GM18502 (cell line): ENCODE results near the gene STAT3.
A peak's percentile ranks its signal among the peaks of the same experiment; 100 is the strongest.

ENCODE experiments used
- ATAC-seq: cut with Tn5 transposase; IDR thresholded peaks from one replicate; pipeline ENCODE4 v1.9.1; 2021; ENCODE audit warnings: mild to moderate bottlenecking; ENCODE audit not compliant: unreplicated experiment, poor library complexity

Gene STAT3

GRCh38 chr17:42283241-42284023 lies 104.8 kb downstream of the STAT3 start:
- no peak for ATAC-seq

- no peak for ATAC-seq
These were observed 105.7 kb downstream of the STAT3 start for GRCh38 chr17:42282478-42283080.

GRCh38 chr17:42281571-42282096 lies 106.6 kb downstream of the STAT3 start:
- ATAC-seq: no peak

GRCh38 chr17:42279776-42280630 lies 108.2 kb downstream of the STAT3 start:
- ATAC-seq: no peak

GRCh38 chr17:42277342-42277712 lies 110.9 kb downstream of the STAT3 start:
- no peak for ATAC-seq

GRCh38 chr17:42276609-42277341 lies 111.5 kb downstream of the STAT3 start:
- ATAC-seq: peak; percentile 19

- peak; percentile 60 for ATAC-seq
These were observed 112.0 kb downstream of the STAT3 start, which contains the start of gene STAT5B for GRCh38 chr17:42276359-42276608. STAT5B (minus strand) TSS chr17:42276391; CDS start chr17:42232127, 44,264 bp downstream.

- ATAC-seq: peak; percentile 36
These were observed 112.5 kb downstream of the STAT3 start for GRCh38 chr17:42275527-42276358.

- ATAC-seq: no peak
These were observed 113.3 kb downstream of the STAT3 start for GRCh38 chr17:42274812-42275526.

GRCh38 chr17:42274253-42274542 lies 114.0 kb downstream of the STAT3 start:
- ATAC-seq: no peak

GRCh38 chr17:42273474-42274252 lies 114.6 kb downstream of the STAT3 start:
- ATAC-seq: no peak

- no peak for ATAC-seq
These were observed 115.9 kb downstream of the STAT3 start for GRCh38 chr17:42272162-42272907.

- ATAC-seq: no peak
These were observed 116.5 kb downstream of the STAT3 start for GRCh38 chr17:42271779-42272035.

- no peak for ATAC-seq
These were observed 117.0 kb downstream of the STAT3 start for GRCh38 chr17:42271006-42271778.

- ATAC-seq: no peak
These were observed 117.6 kb downstream of the STAT3 start for GRCh38 chr17:42270596-42270995.

- no peak for ATAC-seq
These were observed 118.1 kb downstream of the STAT3 start for GRCh38 chr17:42270170-42270535.

GRCh38 chr17:42268236-42268635 lies 120.0 kb downstream of the STAT3 start:
- ATAC-seq: no peak
